Central memory CD4-positive, alpha-beta T cell (primary cell): Measurements from ENCODE around the gene LRMDA.

Source experiments
- DNase-seq: peaks from one replicate; pipeline ENCODE4 v3.0.0; 2022

The LRMDA gene

DNA sequence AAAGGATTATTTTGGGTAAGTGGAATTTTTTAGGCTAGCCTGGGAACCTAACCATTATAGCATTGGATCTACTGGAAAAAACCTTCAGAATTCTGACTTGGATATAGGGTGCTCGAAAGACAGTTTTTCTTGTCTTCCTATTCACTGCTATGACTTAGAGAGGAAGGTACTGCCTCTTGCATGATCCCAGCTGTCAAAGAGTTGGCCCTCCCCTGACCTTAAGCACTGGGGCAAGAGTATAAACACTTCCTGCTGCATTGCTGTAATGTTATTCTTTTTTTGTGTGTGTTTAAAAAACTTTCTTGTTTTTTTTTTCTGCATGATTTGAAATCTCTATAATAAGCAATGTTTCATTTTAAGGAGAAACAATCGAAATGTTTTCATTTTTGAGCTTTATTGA is 113.0 kb downstream of the LRMDA start:
- no peak for DNase-seq

GRCh38 chr10:75544993-75545706 is 113.7 kb downstream of the LRMDA start:
- DNase-seq: no peak

DNA sequence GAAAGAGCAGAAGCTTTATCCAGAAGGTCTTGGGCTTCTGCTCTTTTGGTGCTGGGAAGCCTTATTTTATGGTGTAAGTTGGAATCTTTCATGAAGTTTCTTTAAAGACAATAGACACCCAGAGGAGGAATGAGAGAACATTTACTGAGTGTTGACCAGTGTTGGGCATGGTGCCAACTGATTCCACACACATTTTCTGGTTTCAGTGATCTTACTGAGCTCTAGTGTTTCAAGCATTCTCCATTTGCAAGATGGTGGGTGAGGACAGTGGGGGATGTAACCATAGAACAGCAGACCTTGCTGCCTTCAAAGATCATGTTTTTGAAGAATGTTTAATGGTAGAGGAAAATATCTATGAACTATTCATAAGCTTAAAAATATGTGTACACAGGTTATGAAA is 114.6 kb downstream of the LRMDA start:
- DNase-seq: no peak

GRCh38 chr10:75547391-75548298 is 116.2 kb downstream of the LRMDA start:
- DNase-seq: no peak

DNA sequence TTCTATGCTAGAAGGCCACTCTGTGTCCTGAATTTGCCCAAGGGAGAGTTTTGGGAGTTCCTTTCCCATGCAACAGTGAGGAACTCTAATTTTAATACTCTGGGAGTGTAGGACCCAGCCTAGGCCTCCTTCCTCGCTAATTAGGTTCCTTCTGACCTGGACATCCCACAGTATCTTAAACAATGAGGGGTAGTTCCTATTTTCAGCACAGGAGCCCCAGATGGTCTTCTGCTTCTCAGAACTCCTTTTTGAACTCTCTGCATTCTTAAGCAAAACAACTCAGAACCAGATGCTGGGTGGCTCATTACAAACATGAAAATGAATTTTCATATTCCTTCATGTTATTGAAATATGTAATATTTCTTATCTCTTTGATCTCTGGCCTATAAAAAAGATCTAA is 116.9 kb downstream of the LRMDA start:
- DNase-seq: no peak

- no peak for DNase-seq
Observed at GRCh38 chr10:75550191-75550590, 118.8 kb downstream of the LRMDA start.

DNA sequence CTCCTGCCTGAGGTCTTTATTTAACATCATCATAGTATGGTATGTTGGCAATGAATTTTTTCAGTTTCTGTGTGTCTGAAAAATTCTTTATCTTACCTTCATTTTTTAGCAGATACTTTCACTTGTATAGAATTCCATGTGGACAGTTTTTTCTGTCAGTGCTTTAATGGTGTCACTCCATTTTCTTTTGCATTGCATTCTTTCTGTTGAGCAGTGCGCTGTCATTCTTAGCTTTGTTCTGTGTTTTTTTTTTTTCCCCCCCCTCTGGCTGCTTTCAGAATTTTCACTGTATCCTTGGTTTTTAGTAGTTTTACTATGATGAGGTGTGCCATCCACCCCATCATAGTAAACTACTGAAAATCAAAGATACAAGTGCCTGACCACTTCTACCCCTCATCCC is 120.7 kb downstream of the LRMDA start:
- DNase-seq: no peak

DNA sequence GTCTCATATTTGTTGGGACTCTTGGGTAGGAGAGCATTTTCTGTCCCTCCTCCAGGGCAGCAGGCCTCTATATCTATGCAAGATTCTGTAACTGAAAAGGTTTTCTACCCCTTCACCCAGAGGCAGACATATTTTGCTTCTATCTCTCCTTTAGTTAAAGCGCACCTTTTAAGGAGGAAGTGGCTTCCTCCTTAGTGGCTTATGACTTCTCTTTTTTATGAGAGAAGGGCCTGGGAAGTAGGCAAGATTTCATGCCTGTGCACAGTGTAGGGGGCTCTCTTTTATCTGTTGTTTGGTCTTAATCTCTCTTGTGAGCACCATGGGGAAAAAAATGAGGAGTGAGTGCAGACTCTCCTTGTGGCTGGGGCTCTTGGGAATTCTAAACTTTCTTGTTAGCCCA is 122.1 kb downstream of the LRMDA start:
- DNase-seq: no peak

DNA sequence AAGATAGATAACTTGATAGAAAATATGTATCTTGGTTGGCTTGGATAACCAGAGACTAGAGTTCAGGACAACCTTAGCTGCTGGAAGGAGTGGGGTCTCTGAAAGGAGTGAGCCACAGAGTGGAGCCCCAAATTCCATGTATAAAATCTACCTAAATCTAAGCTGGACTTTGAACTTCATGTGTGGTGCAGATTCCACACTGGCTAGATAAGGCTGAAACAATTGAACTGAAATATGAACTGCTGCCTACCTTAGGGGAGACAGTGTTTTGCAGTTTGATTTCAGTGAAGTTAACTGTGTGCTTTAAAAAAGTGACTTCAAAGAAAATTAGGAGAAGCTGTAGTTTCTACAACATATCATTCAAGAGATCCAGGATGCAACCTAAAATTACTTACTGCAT is 123.9 kb downstream of the LRMDA start:
- no peak for DNase-seq

DNA sequence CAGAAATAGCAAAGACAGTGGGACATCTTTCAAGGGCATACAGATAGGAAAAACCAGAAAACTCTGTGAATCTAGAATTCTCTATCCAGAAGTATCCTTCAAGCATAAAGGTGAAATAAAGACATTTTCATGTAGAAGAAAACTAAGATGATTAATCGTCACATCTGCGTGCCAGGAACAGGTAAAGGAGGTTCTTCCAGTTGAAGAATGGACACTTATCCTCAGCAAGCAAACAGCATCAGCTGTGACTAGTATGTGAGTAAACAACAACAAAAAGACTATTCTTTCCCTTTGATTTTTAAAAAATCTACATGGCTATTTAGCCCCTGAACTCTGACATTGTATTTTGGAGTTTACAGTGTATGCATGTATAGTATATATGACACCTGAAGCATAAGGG is 124.9 kb downstream of the LRMDA start:
- no peak for DNase-seq

DNA sequence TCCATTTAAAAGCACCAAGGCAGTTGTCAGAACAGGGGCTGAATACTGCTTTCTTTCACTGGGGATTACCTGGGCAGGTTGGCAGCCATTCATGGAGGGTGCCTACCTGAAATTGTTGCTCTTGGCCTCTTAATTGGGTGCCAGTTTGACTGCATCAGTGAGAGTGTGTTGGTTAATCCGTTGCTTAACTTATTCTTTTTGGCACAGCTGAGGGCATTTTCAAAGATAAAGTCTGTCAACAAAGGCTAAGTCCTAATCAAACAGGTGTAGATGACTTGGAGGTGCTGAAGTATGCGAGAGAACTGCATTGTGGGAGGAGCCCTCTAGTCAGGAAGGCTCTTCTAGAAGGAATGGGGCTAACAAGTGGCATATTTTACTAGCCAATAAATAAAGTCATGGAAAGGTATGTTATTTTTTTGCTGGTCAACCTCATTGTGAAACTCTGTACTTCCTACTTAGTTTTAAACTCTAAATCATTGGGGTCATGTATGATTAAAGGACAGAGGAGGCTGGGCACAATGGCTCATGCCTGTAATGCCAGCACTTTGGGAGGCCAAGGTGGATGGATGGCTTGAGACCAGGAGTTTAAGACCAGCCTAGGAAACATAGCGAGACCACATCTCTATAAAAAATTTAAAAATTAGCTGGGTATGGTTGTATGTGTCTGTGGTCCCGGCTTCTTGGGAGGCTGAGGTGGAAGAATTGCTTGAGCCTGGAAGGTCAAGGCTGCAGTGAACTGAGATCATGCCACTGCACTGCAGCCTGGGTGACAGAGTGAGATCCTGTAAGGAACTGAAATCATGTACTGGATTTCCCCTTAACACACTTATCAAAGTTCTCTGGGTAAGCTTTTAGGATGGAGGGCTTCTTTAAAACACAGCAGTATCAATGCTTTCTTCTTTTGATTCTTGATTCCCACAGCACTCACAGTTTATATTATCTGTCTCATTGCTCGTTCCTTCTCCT is 134.1 kb downstream of the LRMDA start:
- DNase-seq: no peak

DNA sequence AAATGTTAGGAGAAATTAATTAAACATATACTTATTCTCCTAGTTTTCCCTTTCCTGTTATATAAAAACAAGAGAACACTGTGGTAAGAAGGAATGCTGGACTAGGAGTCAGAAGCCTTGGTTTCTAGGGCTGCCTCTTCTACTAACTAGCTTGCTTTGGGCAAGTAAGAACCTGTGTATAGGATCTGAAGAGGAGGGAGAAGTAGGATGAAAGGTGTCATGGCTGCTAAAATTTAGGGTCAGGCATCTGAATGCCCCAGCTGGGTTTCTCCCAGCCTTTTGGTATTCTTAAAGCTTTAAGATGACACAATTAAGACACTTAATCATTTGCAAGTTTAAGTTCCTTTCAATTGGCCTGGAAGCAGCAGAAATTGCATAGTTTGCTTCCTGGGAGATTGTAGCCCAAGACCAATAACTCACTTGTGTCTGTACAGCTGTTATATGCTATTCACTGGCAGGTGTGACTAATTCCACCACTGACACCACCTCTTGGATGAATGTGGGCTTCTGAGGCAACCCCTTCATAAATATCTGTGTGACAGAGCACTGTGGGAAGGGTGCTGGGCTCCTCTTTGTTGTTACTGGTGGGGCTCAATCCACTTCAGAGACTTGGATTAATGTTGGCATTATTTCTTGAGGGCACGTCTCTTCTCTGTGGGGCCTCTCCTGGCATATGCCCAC is 137.2 kb downstream of the LRMDA start:
- DNase-seq: no peak

- no peak for DNase-seq
Observed at GRCh38 chr10:75569506-75569905, 138.1 kb downstream of the LRMDA start.

DNA sequence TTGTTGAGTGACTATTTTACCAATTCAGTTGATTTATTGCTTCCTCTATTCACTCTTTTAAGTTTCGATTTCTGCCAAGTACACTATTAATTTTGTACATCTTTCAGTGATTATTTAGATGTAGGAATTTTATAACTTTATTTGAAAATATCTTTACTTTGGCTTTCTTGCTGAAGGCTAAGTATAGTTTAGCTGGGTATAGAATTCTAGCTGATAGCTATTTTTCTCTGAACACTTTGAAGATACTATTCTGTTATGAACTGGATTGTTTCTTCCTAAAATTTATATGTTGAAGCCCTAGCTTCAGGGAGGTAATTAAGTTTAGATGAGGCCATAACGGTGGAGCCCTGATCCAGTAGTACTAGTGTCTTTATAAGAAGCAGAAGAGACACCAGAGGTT is 141.1 kb downstream of the LRMDA start:
- DNase-seq: no peak

GRCh38 chr10:75575940-75576339 is 144.5 kb downstream of the LRMDA start:
- DNase-seq: no peak

DNA sequence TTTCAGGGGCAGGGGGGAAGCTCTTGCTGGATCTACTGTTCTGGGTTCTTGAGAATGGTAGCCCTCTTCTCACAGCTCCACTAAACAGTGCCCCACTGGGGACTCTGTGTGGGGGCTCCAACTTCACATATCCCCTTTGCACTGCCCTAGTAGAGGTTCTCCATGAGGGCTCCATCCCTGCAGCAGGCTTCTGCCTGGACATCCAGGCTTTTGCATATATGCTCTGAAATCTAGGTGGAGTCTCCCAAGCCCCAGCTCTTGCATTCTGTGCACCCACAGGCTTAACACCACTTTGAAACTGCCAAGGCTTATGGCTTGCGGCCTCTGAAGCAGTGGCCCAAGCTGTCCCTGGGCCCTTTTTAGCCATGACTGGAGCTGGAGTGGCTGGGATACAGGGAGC is 150.7 kb downstream of the LRMDA start:
- no peak for DNase-seq

DNA sequence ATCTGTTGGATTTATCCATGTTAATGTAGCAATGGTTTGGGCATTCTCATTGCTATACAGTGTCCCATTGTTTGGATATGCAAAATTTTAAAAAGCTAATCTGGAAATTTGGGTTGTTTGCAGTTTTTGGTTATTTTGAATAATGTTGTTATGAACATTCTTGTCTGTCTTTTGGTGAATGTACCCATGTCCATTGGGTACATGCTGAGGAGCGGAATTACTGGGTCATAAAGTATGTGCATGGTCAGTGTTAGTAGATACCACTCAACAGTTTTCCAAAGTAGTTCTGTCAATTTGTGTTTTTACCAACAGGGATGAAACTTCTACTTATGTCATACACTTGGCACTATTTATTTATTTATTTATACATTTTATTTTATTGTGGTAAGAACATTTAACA is 153.9 kb downstream of the LRMDA start:
- no peak for DNase-seq

- DNase-seq: no peak
Observed at GRCh38 chr10:75586814-75587213, 155.4 kb downstream of the LRMDA start.

DNA sequence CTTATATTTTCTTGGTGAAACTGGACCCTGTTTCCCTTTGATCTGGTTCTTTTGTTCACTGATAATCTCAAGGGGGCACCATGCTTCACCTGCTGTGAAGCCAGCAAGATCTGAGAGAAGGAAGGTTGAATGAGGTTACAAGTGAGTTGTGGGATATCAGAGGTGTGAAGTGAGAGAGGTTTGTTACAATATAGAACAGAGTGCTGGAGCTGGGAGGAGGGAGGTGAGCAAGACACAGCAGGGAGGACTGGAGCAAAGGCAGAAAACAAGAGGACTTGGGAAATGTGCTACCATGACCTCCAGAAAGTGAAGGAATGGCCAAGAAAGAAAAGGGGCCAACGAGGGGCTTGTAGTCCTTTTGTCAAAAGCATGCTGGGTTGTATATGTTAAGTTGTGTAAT is 156.6 kb downstream of the LRMDA start:
- DNase-seq: no peak

DNA sequence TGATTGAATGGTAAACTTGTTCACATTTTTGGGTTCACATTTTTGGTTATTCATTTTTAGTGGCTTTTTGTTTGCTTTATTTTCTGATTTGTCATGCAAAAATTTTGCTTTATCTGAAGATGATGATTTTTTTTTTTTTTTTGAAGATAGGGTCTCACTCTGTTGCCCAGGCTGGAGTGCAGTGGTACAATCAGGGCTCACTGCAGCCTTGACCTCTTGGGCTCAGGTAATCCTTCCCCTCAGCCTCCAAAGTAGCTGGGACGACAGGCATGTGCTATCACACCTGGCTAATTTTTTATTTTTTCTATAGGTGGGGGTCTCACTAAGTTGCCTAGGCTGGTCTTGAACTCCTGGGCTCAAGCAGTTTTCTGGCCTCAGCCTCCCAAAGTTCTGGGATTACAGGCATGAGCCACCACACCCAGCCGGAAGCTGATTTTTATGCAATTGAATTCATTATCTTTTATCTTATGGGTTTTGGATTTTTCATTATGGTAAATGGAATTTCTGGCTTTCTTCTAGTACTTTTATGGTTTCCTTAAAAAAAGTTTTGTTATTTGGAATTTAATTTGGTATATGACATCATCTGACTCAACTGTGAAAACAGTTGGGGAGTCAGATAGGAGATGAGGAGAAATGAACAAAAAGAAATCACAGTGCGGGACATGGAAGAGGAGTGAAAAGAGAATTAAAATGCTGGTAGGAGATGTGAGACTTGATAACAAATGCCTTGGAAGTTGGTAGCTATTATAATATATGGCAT is 158.7 kb downstream of the LRMDA start:
- no peak for DNase-seq

DNA sequence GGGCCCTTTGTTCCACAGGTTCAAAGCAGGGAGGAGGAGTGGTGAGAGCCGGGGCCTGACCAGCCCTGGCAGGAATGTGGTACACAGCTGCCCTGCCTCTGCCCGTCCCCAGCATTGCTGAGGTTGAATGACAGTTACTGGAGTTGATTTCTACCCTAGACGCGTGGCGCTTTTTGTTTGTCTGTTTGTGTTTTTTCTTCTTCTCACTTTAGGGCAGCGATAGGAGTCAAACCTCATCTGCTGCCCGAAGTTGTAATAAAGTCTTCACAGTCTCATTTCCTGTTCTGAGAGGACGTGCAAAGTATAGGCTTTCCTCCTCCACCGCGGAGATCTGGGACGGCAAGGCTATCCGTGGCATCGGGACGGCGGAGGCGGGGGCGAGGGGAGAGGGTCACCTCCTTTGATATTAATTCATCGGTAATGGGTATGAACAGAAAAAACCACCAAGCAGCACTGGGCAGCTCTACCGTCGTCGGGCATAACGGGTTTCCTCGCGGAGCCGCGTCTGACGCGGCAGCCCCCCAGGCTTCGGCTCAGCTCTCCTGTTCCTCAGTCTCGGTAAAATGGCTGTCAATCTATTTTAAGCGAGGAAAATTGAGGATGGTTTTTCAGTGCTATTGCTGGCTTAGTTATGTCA is 160.8 kb downstream of the LRMDA start:
- no peak for DNase-seq
